GM23338 (cell line): ENCODE data around the gene SLC9C2. TPM values are rescaled to one million over a fixed set of nuclear protein-coding genes. Genes with fewer than 3 reads are reported as not detected.

ENCODE experiments used
- ATAC-seq: fragments of 200-7000 bp; cut with Tn5 transposase; 3 replicates; pipeline ENCODE4 v1.9.1; 2020
- DNase-seq: peaks from one replicate; pipeline ENCODE4 v3.0.0-alpha.2; 2015; ENCODE audit warnings: low spot score
- H2AFZ ChIP-seq: fragments of 200-600 bp; sonication (generic); 2 replicates; pipeline ENCODE4 v1.8.0; 2016; ENCODE audit warnings: antibody characterized with exemption, mild to moderate bottlenecking, moderate library complexity
- H3F3A ChIP-seq: fragments of 200-600 bp; sonication (generic); replicated peaks from 2 replicates; pipeline ENCODE4 v1.8.0; 2017; ENCODE audit warnings: antibody characterized with exemption, mixed run types, low read depth
- H3K27ac ChIP-seq: fragments of 200-600 bp; sonication (generic); 2 replicates; pipeline ENCODE4 v1.6.1; 2016; ENCODE audit warnings: low read depth
- H3K27me3 ChIP-seq: fragments of 200-600 bp; sonication (generic); 2 replicates; pipeline ENCODE4 v1.8.0; 2016; ENCODE audit warnings: mild to moderate bottlenecking, mixed run types, moderate library complexity; ENCODE audit not compliant: insufficient read depth
- H3K36me3 ChIP-seq: fragments of 200-600 bp; sonication (generic); 2 replicates; pipeline ENCODE4 v1.8.0; 2016; ENCODE audit warnings: mild to moderate bottlenecking; ENCODE audit not compliant: insufficient read depth
- H3K4me1 ChIP-seq: fragments of 200-600 bp; sonication (generic); 2 replicates; pipeline ENCODE4 v1.8.0; 2016; ENCODE audit warnings: mild to moderate bottlenecking, moderate library complexity; ENCODE audit not compliant: insufficient read depth
- H3K4me2 ChIP-seq: fragments of 200-600 bp; sonication (generic); 2 replicates; pipeline ENCODE4 v1.7.1; 2017; ENCODE audit warnings: mixed run types
- H3K4me3 ChIP-seq: fragments of 200-600 bp; sonication (generic); 2 replicates; pipeline ENCODE4 v1.6.1; 2016; ENCODE audit warnings: mixed run types
- H3K79me2 ChIP-seq: fragments of 200-600 bp; sonication (generic); replicated peaks from 2 replicates; pipeline ENCODE4 v1.8.0; 2017; ENCODE audit warnings: mild to moderate bottlenecking; ENCODE audit not compliant: insufficient read depth
- H3K9me2 ChIP-seq: fragments of 200-600 bp; sonication (generic); 2 replicates; pipeline ENCODE4 v1.8.0; 2017; ENCODE audit not compliant: insufficient read depth
- H4K20me1 ChIP-seq: fragments of 200-600 bp; sonication (generic); replicated peaks from 2 replicates; pipeline ENCODE4 v1.8.0; 2017; ENCODE audit warnings: mild to moderate bottlenecking; ENCODE audit not compliant: insufficient read depth
- H3K27ac Mint-ChIP-seq: 2 replicates; pipeline ENCODE4 v1.8.0; 2020; ENCODE audit warnings: inconsistent platforms, mild to moderate bottlenecking, moderate library complexity, mixed read lengths
- H3K27me3 Mint-ChIP-seq: 3 replicates; pipeline ENCODE4 v1.8.0; 2022; ENCODE audit warnings: low read depth, mild to moderate bottlenecking, moderate library complexity, mixed read lengths, inconsistent platforms; ENCODE audit not compliant: insufficient read depth, poor library complexity
- H3K36me3 Mint-ChIP-seq: 3 replicates; pipeline ENCODE4 v1.8.0; 2021; ENCODE audit warnings: low read depth, mild to moderate bottlenecking, inconsistent platforms, moderate library complexity, mixed read lengths
- H3K4me1 Mint-ChIP-seq: 3 replicates; pipeline ENCODE4 v1.8.0; 2020; ENCODE audit warnings: mild to moderate bottlenecking, inconsistent platforms, mixed read lengths
- H3K4me3 Mint-ChIP-seq: 3 replicates; pipeline ENCODE4 v1.8.0; 2021; ENCODE audit warnings: moderate library complexity, mild to moderate bottlenecking, inconsistent platforms, mixed read lengths
- H3K9me3 Mint-ChIP-seq: 3 replicates; pipeline ENCODE4 v1.8.0; 2020; ENCODE audit warnings: moderate library complexity, mild to moderate bottlenecking, inconsistent platforms, mixed read lengths
- CREB1 ChIP-seq: fragments of 250-450 bp; sonication (Bioruptor Pico); IDR thresholded peaks from 2 replicates; pipeline ENCODE4 v1.5.0; 2020; ENCODE audit warnings: low read depth, mild to moderate bottlenecking, moderate library complexity
- ETS1 ChIP-seq: IDR thresholded peaks from 2 replicates; pipeline ENCODE4 v1.6.1; 2016; ENCODE audit warnings: antibody characterized with exemption
- POLR2AphosphoS5 ChIP-seq: IDR thresholded peaks from 2 replicates; pipeline ENCODE4 v1.6.1; 2016; ENCODE audit warnings: antibody characterized with exemption, low read depth
- STAT1 ChIP-seq: IDR thresholded peaks from one replicate; pipeline ENCODE4 v1.6.1; 2016; ENCODE audit warnings: antibody characterized with exemption; ENCODE audit not compliant: unreplicated experiment
- ZNF331 ChIP-seq: fragments of 250-450 bp; sonication (Bioruptor Pico); IDR thresholded peaks from 2 replicates; pipeline ENCODE4 v1.5.0; 2020; ENCODE audit warnings: low read depth, mild to moderate bottlenecking, moderate library complexity
- polyA plus RNA-seq: library from polyadenylated mRNA; unstranded; fragments of >200 nt; fragmentation: Nextera tagmentation; extraction: Ambion mirVana; gene quantifications from 2 replicates; pipeline ENCODE4 v1.2.1, GENCODE V29; 2016
- total RNA-seq: library from RNA; depleted of rRNA; stranded (reverse); fragments of >200 nt; shearing (Covaris generic); gene quantifications from 2 replicates; pipeline ENCODE4 v1.2.3, GENCODE V29; 2014
- TF ChIP-seq, protein P1 (sequence below), 2 experiments: fragments of 200-600 bp in 1 of 2; sonication (generic) in 1 of 2; conservative IDR thresholded peaks; 2 replicates each; pipeline versions ENCODE4 v1.5.1 to v1.6.1; 2016 to 2017; ENCODE audit warnings: antibody characterized with exemption in 2 of 2, low read depth in 2 of 2, mild to moderate bottlenecking in 2 of 2, moderate library complexity in 1 of 2
- TF ChIP-seq, protein P2 (sequence below): fragments of 250-450 bp; sonication (Bioruptor Pico); IDR thresholded peaks from 2 replicates; pipeline ENCODE4 v1.5.0; 2020; ENCODE audit warnings: mild to moderate bottlenecking, moderate library complexity

SLC9C2 gene
- total and polyA plus RNA-seq, 2 experiments from 2014 or later = not detected

DNA sequence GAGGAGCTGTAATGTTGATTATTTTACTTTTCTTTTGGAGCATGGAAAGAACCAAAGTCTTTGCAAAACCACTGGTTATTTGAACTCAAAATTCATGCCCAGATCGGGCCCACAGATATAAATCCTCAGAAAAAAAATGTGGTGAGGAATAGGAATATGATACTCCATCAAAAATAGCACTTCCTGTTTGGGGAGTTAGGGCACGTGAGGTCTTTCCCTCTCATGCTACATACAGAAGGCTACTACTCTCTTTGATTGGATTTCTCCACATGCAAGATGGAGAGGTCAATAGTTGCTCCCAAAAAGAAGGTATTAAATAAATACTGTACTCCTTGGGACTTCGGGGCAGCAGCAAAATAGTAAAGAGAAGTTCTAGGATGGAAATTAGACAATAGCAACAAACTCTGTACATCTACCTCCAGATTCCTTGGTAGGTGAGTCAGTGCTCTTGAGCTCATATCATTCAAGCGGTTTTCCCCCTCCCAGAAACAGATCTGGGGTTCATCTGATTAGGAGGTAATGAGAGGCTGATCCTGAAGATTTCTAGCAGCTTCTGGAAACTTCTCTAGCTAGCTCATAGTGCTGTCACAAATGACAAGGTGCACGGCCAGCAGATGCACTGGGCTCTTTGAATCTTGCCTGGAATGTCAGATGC is 47.1 kb downstream of the SLC9C2 start:
- no peaks in the 10 kb centered on the region for H3K36me3 ChIP-seq
- no peaks in the 10 kb centered on the region for H4K20me1 ChIP-seq
- no peak for ATAC-seq
- H3K9me2 ChIP-seq = no peaks in the 10 kb centered on the region
- DNase-seq = no peak
- Mint-ChIP-seq H3K27me3 (no peaks in the 10 kb centered on the region), H3K36me3 (no peaks in the 10 kb centered on the region), H3K27ac (no peak overlapping the region), H3K4me1 (0 out of 3 replicates have a peak, but pooled peaks cover 3% of the 10 kb centered on the region), H3K9me3 (no peaks in the 10 kb centered on the region), H3K4me3 (no peak overlapping the region)
- H3K4me3 ChIP-seq = no peak overlapping the region
- no peaks in the 10 kb centered on the region for H3K27me3 ChIP-seq
- peak overlapping the region; percentile 74; the same call in 1 of the 2 replicates for H2AFZ ChIP-seq
- no peak overlapping the region for H3K27ac ChIP-seq
- no peaks in the 10 kb centered on the region for H3K79me2 ChIP-seq
- no peak overlapping the region for H3K4me2 ChIP-seq
- no peak for TF ChIP-seq STAT1
- TF ChIP-seq CREB1 (CRISPR knock-in tag) = no peak
- TF ChIP-seq POLR2AphosphoS5 = no peak
- no peak for TF ChIP-seq ZNF331 (CRISPR knock-in tag)
- TF ChIP-seq ETS1 = no peak
- TF ChIP-seq, protein P1, sequence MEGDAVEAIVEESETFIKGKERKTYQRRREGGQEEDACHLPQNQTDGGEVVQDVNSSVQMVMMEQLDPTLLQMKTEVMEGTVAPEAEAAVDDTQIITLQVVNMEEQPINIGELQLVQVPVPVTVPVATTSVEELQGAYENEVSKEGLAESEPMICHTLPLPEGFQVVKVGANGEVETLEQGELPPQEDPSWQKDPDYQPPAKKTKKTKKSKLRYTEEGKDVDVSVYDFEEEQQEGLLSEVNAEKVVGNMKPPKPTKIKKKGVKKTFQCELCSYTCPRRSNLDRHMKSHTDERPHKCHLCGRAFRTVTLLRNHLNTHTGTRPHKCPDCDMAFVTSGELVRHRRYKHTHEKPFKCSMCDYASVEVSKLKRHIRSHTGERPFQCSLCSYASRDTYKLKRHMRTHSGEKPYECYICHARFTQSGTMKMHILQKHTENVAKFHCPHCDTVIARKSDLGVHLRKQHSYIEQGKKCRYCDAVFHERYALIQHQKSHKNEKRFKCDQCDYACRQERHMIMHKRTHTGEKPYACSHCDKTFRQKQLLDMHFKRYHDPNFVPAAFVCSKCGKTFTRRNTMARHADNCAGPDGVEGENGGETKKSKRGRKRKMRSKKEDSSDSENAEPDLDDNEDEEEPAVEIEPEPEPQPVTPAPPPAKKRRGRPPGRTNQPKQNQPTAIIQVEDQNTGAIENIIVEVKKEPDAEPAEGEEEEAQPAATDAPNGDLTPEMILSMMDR (conservative IDR thresholded peaks at IDR 0.05; ENCODE audit: low read depth in 2 of 2) = no peak
- TF ChIP-seq, protein P2, sequence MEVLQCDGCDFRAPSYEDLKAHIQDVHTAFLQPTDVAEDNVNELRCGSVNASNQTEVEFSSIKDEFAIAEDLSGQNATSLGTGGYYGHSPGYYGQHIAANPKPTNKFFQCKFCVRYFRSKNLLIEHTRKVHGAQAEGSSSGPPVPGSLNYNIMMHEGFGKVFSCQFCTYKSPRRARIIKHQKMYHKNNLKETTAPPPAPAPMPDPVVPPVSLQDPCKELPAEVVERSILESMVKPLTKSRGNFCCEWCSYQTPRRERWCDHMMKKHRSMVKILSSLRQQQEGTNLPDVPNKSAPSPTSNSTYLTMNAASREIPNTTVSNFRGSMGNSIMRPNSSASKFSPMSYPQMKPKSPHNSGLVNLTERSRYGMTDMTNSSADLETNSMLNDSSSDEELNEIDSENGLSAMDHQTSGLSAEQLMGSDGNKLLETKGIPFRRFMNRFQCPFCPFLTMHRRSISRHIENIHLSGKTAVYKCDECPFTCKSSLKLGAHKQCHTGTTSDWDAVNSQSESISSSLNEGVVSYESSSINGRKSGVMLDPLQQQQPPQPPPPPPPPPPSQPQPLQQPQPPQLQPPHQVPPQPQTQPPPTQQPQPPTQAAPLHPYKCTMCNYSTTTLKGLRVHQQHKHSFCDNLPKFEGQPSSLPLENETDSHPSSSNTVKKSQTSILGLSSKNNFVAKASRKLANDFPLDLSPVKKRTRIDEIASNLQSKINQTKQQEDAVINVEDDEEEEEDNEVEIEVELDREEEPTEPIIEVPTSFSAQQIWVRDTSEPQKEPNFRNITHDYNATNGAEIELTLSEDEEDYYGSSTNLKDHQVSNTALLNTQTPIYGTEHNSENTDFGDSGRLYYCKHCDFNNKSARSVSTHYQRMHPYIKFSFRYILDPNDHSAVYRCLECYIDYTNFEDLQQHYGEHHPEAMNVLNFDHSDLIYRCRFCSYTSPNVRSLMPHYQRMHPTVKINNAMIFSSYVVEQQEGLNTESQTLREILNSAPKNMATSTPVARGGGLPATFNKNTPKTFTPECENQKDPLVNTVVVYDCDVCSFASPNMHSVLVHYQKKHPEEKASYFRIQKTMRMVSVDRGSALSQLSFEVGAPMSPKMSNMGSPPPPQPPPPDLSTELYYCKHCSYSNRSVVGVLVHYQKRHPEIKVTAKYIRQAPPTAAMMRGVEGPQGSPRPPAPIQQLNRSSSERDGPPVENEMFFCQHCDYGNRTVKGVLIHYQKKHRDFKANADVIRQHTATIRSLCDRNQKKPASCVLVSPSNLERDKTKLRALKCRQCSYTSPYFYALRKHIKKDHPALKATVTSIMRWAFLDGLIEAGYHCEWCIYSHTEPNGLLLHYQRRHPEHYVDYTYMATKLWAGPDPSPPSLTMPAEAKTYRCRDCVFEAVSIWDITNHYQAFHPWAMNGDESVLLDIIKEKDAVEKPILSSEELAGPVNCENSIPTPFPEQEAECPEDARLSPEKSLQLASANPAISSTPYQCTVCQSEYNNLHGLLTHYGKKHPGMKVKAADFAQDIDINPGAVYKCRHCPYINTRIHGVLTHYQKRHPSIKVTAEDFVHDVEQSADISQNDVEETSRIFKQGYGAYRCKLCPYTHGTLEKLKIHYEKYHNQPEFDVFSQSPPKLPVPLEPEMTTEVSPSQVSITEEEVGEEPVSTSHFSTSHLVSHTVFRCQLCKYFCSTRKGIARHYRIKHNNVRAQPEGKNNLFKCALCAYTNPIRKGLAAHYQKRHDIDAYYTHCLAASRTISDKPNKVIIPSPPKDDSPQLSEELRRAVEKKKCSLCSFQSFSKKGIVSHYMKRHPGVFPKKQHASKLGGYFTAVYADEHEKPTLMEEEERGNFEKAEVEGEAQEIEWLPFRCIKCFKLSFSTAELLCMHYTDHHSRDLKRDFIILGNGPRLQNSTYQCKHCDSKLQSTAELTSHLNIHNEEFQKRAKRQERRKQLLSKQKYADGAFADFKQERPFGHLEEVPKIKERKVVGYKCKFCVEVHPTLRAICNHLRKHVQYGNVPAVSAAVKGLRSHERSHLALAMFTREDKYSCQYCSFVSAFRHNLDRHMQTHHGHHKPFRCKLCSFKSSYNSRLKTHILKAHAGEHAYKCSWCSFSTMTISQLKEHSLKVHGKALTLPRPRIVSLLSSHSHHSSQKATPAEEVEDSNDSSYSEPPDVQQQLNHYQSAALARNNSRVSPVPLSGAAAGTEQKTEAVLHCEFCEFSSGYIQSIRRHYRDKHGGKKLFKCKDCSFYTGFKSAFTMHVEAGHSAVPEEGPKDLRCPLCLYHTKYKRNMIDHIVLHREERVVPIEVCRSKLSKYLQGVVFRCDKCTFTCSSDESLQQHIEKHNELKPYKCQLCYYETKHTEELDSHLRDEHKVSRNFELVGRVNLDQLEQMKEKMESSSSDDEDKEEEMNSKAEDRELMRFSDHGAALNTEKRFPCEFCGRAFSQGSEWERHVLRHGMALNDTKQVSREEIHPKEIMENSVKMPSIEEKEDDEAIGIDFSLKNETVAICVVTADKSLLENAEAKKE = no peak
- H3F3A ChIP-seq = no peaks in the 10 kb centered on the region
- no peaks in the 10 kb centered on the region for H3K4me1 ChIP-seq
